ENCODE data around the gene COL18A1.
"Not testable (repeated sequence)": the region's sequence is repeated elsewhere in the genome, so short reads cannot be mapped to it uniquely, and the experiment has no call there.

COL18A1 gene

GRCh38 chr21:45442686-45443594 lies 38.0 kb downstream of the COL18A1 start:
- not testable (repeated sequence) for DNase-seq

GRCh38 chr21:45443595-45444181 lies 38.7 kb downstream of the COL18A1 start:
- no peak for DNase-seq

- no peak for DNase-seq
These were observed 39.4 kb downstream of the COL18A1 start for GRCh38 chr21:45444385-45444784.

- no peak for DNase-seq
These were observed 40.4 kb downstream of the COL18A1 start for GRCh38 chr21:45445369-45445768.

- no peak for DNase-seq
These were observed 42.9 kb downstream of the COL18A1 start for GRCh38 chr21:45447821-45448220.

GRCh38 chr21:45448283-45448809 lies 43.4 kb downstream of the COL18A1 start:
- DNase-seq: no peak

GRCh38 chr21:45448810-45449657 lies 44.1 kb downstream of the COL18A1 start:
- no peak for DNase-seq

- DNase-seq: no peak
These were observed 44.9 kb downstream of the COL18A1 start for GRCh38 chr21:45449658-45450422.

GRCh38 chr21:45450423-45451090 lies 45.6 kb downstream of the COL18A1 start:
- no peak for DNase-seq

GRCh38 chr21:45451091-45451740 lies 46.3 kb downstream of the COL18A1 start:
- DNase-seq: no peak

- no peak for DNase-seq
These were observed 46.8 kb downstream of the COL18A1 start for GRCh38 chr21:45451771-45452182.

GRCh38 chr21:45452696-45453307 lies 47.8 kb downstream of the COL18A1 start:
- DNase-seq: no peak

- no peak for DNase-seq
These were observed 48.5 kb downstream of the COL18A1 start for GRCh38 chr21:45453308-45453950.

GRCh38 chr21:45454060-45454925 lies 49.3 kb downstream of the COL18A1 start:
- no peak for DNase-seq

GRCh38 chr21:45454926-45455673 lies 50.1 kb downstream of the COL18A1 start:
- DNase-seq: no peak

- no peak for DNase-seq
These were observed 51.0 kb downstream of the COL18A1 start for GRCh38 chr21:45455674-45456583.

- no peak for DNase-seq
These were observed 51.7 kb downstream of the COL18A1 start for GRCh38 chr21:45456584-45457160.
